Effector CD8-positive, alpha-beta T cell (primary cell): Measurements from ENCODE around the gene KRT79.
"Not testable (repeated sequence)": the region's sequence is repeated elsewhere in the genome, so short reads cannot be mapped to it uniquely, and the experiment has no call there.

Source experiments
- DNase-seq: peaks from one replicate; lab custom pipeline; 2025; lab: John Stamatoyannopoulos, UW

The KRT79 gene

DNA sequence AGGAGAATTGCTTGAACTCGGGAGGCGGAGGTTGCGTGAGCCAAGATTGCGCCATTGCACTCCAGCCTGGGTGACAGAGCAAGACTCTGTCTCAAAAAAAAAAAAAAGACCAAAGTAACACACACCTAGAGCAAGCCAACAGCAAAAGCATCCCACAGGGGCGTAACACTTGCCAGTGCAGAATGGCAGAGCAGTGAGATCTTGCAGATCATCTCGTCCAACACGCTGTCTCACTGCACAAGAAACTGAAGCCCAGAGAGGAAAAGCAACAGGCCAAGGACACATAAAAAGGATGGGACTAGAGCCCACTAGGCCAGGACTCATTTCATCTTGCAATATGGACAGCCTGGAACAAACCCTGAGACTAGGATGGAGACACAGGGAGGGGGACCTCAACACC, 27.4 kb upstream of the KRT79 start:
- DNase-seq: no peak

- no peak for DNase-seq
Measured at GRCh38 chr12:52860102-52860823, 26.2 kb upstream of the KRT79 start.

DNA sequence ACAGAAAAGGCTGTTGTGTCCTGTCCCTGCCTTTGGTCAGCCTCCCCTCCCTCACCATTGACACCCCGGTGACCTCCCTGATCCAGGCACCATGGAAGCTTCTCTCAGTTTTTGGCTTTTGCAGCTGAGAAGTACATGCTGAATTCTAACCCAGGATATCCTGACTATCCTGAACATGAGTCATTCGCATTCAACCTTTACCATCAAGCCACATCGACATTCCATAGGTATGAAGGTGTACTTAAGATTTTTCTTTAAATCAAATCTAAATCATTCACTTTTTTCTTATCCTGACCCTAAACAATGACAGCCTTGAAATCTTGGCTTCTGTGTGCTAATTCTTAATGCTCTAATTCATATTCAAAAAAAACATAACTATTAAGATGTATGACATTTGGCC, 23.4 kb upstream of the KRT79 start:
- no peak for DNase-seq

DNA sequence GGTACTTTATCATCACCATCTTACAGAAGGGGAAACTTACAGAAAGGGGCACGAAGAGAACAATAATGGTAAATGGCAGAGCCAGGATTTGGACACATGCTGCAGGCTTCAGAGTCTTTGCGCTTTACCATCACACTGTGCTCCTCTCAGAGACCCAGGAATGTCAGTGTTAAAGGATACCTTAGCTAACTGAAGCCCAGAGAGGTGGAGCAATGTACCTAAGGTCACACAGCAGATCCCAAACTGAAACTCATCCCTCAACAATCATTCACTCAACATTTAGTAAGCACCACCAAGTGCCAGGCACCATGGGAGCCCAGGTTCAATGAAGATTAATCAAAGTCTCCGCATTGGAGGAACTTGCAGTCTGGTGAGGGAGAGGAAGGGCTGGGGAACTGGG, 22.7 kb upstream of the KRT79 start:
- no peak for DNase-seq

GRCh38 chr12:52856077-52856476, 22.0 kb upstream of the KRT79 start:
- not testable (repeated sequence) for DNase-seq

DNA sequence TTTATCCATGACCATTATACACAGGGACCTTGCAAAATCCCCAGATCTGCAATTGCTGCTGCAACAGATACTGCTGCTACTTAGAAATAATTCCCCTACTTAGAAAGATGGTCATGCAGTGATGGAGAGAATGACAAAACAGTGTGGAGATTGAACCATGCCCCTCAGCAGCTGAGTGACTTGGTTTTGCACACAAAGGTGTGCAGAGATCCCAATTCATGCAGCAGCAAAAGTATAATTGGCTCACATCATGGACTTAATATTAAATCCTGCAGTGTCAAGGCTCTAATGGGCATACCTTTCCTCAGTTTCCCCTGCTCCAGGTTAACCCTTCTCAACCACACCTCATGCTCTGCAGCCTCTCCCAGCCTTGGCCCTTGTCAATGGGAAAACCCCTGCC, 17.7 kb upstream of the KRT79 start:
- DNase-seq: no peak

DNA sequence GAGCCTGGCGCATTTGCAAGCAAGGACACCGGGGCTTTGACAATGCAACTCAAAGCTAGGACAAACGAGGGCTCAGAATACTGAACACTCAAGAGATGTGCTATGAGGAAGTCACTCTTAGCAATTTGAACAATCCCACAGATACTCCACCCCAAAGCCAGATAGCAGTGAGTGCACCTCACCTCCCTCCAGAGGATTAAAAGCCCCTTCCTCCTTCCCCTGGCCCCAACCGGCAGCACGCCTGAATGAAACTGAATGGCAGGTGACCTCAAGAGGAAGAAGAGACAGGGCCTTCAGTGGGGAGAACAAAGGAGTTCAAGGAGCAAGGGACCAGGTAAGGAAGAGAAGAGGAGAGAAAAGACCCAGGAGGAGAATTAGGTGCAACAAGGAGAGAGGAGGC, 16.6 kb upstream of the KRT79 start:
- DNase-seq: no peak

- DNase-seq: no peak
Measured at GRCh38 chr12:52849511-52849910, 15.4 kb upstream of the KRT79 start.

GRCh38 chr12:52848661-52849255, 14.6 kb upstream of the KRT79 start, which contains the start of gene KRT78:
Gene KRT78 (minus strand): TSS chr12:52848994. CDS start chr12:52848930, 64 bp downstream.
- no peak for DNase-seq

GRCh38 chr12:52847335-52848102, 13.4 kb upstream of the KRT79 start:
- DNase-seq: no peak

GRCh38 chr12:52846356-52846970, 12.4 kb upstream of the KRT79 start:
- no peak for DNase-seq

- no peak for DNase-seq
Measured at GRCh38 chr12:52845946-52846345, 11.8 kb upstream of the KRT79 start.

GRCh38 chr12:52844386-52844785, 10.3 kb upstream of the KRT79 start:
- no peak for DNase-seq

DNA sequence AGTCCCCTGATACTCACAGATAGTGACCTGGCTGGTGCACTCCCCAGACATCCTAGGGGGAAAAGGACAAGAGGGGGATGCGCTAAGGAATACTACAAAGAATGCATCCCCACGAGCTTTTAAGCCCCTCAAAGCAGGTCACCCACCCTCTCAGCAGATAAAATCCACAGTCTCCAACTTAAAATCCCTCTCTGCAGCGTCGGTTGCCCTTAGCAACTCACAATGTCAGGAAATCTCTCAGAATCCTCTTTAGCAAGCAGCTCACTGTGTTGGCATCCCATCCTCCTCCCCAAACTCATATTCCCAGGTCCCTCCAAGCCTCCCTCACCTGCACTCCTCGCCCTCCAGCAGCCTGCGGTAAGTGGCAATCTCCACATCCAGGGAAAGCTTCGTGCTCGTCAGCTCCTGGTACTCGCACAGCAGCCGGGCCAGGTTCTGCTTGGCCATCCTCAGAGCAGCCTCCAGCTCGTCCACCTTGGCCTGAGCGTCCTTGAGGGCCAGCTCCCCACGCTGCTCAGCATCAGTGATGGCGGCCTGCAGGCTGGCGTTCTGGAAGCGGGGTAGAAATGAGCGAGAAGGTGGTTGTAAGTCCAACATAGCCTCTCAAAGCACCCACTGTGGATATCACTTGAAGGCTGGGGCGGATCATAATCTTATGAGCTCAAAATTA, 5.5 kb upstream of the KRT79 start:
- DNase-seq: no peak

DNA sequence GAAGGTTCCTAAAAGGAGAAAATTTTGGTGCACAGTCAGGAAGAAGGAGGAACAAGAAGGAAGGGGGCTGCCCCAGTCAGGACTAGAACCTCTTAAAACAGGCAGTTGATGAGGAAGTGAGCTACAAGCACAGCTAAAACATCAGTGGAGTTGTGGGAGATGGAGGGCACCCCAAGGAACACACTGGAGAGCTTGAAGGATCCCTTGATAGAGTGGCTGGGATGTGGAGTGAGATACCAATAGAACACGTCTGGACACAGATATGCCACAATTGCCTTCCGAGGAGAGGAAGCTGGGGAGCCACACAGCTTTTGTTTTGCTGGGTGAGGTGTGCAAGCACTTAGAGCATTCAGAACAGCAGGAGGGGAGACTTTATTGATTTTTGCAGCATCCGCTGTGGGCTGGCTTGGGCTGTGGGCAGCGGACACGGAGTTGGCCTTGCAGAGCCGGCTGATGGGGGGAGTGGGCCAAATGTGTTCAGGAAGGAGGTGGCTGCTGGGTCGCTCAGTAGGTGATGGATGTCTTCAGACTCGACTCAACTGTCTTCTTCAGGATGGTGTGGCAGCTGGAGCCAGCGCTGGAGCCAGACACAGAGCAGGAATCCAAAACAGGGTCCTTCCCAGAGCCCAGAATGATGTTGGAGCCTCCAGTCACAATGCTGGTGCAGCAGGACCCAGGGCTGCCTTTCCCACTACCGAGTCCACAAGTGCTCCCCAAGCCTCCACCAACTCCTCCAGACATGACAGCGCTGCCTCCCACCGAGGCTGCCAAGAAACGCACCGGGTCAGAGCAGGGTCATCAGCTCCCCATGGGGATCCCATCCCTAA, 4.7 kb upstream of the KRT79 start:
- no peak for DNase-seq

DNA sequence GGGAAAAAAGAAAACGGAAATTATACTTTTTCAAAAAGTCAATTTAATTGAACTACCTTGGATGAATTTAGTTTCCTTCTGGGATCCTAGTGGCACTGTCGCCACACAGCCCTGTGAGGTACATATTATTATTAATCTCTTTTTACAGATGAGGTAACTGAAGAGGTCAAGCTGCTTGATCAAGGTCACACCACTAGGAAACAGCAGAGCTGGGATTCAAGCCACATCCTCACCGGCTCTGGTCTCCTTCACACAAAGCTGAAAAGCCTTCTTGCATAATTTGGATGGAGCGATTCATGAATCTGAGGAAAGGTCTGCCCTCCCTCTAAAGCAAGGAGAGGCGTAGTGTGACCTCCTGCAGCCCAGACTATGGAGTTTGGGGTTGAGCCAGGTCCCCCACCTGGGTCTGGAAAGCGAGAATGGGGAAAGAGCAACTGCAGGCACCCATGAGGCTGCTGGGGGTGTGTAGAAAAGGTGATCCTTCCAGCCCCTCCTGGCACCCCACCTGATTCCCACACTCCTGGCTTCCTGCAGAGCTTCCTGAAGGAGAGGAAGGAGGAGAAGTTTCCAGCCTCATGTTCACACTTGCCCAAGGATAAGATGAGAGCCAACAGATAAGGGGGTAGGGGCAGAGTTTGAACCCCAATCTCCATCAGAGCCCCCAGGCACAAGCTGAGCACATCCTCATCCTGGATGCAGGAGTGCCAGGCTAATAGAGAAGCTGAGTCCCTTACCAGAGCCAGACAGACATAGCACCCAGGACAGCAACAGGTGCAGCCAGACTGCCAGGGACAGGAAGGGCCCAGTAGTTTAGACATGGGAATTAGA, 3.9 kb upstream of the KRT79 start:
- no peak for DNase-seq

- DNase-seq: no peak
Measured at GRCh38 chr12:52837413-52837741, 3.3 kb upstream of the KRT79 start.

DNA sequence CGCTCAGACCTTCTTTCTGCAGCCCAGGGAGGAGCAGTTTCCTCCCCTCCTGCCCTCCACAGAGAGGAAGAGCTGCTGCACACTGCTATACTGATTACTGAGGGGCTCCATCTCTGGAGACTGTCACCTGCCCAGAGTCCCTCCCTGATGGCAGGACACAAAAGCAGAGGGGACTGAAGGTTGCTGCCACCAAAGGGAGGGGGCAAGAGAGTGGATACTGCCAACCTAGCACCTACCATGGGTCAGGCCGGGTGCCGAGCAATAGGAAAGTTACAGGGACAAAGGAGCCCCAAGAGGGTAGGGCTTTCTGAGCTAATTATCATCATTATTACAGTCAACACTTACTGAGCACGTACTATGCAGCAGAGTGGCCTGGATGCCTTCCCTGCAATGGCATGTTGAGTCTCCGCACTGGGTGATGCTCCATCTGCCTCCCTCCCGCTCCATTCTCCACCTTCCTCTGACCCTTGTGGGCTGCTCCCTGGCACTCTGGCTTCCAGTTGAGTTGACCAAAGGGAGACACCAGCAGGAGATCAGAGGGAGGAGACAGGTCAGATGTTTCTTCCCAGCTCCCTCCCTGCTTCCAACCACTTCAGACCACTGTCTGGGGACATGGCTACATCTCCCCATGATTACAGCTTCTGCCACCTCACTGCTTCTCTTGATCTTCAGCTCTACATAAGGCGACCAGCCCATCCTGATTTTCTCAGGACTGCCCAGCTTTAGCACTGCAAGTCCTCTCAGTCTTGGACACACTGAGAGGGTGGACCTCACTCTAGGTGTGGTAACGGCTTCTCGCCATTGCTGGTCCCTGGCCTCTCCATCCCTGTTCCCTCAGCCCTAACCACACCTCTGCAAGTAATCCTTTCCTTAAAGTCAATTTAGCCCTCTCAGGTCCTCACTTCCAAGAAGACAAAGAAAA, 2.6 kb upstream of the KRT79 start:
- no peak for DNase-seq

GRCh38 chr12:52836042-52836466, 1.9 kb upstream of the KRT79 start:
- DNase-seq: no peak
